ENCODE results near the gene OST4. TPM values are rescaled to one million over a fixed set of nuclear protein-coding genes. Genes with fewer than 3 reads are reported as not detected.

The OST4 gene
- total RNA-seq, 1 donor from 2014 or later: 478 TPM

DNA sequence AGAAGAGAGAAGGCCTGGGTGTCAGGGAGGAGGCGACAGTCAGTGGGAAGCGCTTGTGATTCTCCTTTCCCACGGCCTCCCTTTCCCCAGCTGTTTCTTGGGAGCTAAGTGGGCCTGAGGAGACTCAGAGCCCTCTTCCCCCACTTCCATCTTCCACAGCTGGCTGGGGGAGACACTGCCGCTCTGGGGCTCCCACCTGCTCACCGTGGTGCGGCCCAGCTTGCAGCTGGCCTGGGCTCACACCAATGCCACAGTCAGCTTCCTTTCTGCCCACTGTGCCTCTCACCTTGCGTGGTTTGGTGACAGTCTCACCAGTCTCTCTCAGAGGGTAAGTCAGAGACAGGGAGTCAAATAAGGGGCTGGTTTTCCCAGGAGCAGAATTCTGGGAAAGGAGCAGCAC lies 31.6 kb downstream of the OST4 start:
- Mint-ChIP-seq H3K4me3 (ENCODE audit: unreplicated experiment) (no peak overlapping the region), H3K27me3 (ENCODE audit: low read depth) (no peaks in the 10 kb centered on the region), H3K27ac (ENCODE audit: unreplicated experiment) (no peak overlapping the region), H3K9me3 (ENCODE audit: low read depth) (no peaks in the 10 kb centered on the region), H3K36me3 (ENCODE audit: low read depth) (peaks cover 38% of the 10 kb centered on the region), H3K4me1 (ENCODE audit: low read depth) (peaks cover 24% of the 10 kb centered on the region)
- TF ChIP-seq, protein P1, sequence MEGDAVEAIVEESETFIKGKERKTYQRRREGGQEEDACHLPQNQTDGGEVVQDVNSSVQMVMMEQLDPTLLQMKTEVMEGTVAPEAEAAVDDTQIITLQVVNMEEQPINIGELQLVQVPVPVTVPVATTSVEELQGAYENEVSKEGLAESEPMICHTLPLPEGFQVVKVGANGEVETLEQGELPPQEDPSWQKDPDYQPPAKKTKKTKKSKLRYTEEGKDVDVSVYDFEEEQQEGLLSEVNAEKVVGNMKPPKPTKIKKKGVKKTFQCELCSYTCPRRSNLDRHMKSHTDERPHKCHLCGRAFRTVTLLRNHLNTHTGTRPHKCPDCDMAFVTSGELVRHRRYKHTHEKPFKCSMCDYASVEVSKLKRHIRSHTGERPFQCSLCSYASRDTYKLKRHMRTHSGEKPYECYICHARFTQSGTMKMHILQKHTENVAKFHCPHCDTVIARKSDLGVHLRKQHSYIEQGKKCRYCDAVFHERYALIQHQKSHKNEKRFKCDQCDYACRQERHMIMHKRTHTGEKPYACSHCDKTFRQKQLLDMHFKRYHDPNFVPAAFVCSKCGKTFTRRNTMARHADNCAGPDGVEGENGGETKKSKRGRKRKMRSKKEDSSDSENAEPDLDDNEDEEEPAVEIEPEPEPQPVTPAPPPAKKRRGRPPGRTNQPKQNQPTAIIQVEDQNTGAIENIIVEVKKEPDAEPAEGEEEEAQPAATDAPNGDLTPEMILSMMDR (IDR thresholded peaks at IDR 0.05): no peak
- DNase-seq (ENCODE audit: low spot score): peak; percentile 40

DNA sequence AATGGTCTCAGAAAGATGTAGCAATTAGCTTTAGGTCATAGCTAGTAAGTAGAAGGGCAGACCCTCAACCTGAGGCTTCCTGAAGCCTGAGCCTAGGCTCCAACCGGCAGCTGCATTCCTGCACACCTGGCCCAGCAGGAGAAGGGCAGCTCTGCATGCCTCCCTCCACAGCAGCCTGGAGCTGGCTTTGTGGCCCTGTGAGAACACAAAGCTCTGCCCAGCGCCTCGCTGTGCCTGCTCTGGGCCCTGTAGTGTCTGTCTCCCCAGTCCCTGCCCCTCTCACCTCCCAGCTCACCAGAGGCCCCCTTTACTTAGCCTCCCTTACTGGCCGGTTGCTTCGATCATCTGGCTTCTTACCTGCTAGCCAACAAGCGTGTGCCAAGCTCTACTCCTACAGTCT lies 32.0 kb downstream of the OST4 start:
- no peak overlapping the region for H3K4me3 Mint-ChIP-seq (ENCODE audit: unreplicated experiment)
- H3K9me3 Mint-ChIP-seq (ENCODE audit: low read depth): no peaks in the 10 kb centered on the region
- peaks cover 38% of the 10 kb centered on the region for H3K36me3 Mint-ChIP-seq (ENCODE audit: low read depth)
- DNase-seq (ENCODE audit: low spot score): peak; percentile 60
- TF ChIP-seq, protein P1 (IDR thresholded peaks at IDR 0.05): no peak
- peaks cover 28% of the 10 kb centered on the region for H3K4me1 Mint-ChIP-seq (ENCODE audit: low read depth)
- no peak overlapping the region for H3K27ac Mint-ChIP-seq (ENCODE audit: unreplicated experiment)
- no peaks in the 10 kb centered on the region for H3K27me3 Mint-ChIP-seq (ENCODE audit: low read depth)

DNA sequence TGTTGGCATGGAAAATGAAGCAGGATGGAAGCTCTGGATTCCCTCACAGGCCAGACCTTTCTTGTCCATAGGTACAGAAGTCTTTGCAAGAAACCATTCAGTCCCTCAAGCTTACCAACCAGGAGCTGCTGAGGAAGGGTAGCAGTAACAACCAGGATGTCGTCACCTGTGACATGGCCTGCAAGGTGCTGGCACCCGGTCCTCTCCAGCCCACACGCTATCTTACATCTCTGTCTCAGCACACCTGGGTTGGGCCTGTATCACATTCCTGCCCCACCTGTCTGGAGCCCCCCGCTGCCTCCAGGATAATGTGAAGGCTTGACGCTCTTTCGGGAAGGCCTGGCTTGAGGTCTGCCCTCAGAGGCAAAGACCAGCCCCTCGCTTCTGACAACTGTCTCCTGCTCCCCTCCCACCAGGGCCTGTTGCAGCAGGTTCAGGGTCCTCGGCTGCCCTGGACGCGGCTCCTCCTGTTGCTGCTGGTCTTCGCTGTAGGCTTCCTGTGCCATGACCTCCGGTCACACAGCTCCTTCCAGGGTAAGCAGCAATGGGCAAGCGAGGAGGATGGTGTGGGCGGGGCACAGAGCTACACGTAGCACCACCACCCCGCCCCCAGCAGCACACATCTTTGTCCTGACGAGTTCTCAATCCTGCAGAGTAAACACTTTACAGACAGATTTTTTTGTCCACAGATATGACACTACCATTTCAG lies 32.7 kb downstream of the OST4 start:
- peak; percentile 72 for DNase-seq (ENCODE audit: low spot score)
- H3K9me3 Mint-ChIP-seq (ENCODE audit: low read depth): no peaks in the 10 kb centered on the region
- H3K27me3 Mint-ChIP-seq (ENCODE audit: low read depth): no peaks in the 10 kb centered on the region
- no peak overlapping the region for H3K27ac Mint-ChIP-seq (ENCODE audit: unreplicated experiment)
- TF ChIP-seq, protein P1 (IDR thresholded peaks at IDR 0.05): no peak
- no peak overlapping the region for H3K4me3 Mint-ChIP-seq (ENCODE audit: unreplicated experiment)
- H3K4me1 Mint-ChIP-seq (ENCODE audit: low read depth): peaks cover 35% of the 10 kb centered on the region
- H3K36me3 Mint-ChIP-seq (ENCODE audit: low read depth): peaks cover 39% of the 10 kb centered on the region

DNA sequence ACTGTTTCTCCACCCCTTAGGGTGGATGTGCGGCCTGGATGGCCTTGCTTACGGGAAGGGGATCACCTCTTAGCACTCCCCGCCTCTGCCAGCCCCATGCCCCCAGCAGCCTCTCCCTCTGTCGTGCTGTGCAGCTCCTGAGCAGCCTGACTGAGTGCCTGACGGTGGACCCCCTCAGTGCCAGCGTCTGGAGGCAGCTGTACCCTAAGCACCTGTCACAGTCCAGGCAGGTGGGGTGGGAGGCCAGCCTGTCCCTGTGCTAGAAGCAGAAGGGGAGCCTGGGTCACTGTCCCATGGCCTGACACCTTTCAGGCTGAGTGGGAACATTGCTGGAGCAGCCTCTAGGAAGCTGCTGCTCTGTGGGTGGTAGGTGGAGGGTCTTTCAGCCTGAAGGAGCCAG lies 33.4 kb downstream of the OST4 start:
- H3K36me3 Mint-ChIP-seq (ENCODE audit: low read depth): peaks cover 39% of the 10 kb centered on the region
- H3K27ac Mint-ChIP-seq (ENCODE audit: unreplicated experiment): no peak overlapping the region
- H3K4me3 Mint-ChIP-seq (ENCODE audit: unreplicated experiment): no peak overlapping the region
- peak; percentile 83 for DNase-seq (ENCODE audit: low spot score)
- peaks cover 38% of the 10 kb centered on the region for H3K4me1 Mint-ChIP-seq (ENCODE audit: low read depth)
- H3K27me3 Mint-ChIP-seq (ENCODE audit: low read depth): no peaks in the 10 kb centered on the region
- no peaks in the 10 kb centered on the region for H3K9me3 Mint-ChIP-seq (ENCODE audit: low read depth)
- TF ChIP-seq, protein P1 (IDR thresholded peaks at IDR 0.05): no peak

DNA sequence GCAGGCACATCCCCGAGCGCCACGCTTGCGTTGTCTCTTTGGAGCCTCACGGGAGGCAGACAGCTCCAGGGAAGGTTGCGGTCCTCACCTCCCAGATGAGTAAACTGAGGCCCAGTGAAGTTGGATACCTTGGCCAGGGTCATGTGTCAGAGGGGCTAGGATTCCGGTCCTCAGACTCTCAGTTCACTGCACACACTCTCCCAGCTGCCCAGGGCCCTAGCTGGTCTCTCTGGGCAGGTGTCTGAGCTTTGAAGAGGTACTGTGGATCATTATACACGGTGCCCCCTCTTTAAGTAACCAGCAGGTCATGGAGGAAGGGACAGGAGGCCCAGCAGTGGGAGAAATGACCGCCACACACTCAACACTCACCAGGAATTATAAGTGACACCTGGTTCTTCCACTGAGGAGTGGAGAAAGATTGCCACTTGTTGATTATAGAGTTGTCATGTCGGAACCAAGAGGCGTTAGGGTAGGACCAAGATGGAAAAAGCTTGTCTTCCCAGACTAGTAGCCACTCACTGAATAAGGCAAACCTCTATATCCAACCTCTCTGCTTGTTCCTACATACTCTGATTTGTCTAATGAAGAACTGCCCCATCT lies 38.1 kb downstream of the OST4 start:
- Mint-ChIP-seq H3K4me1 (ENCODE audit: low read depth) (peaks cover 41% of the 10 kb centered on the region), H3K27ac (ENCODE audit: unreplicated experiment) (peak overlapping the region; percentile 82), H3K9me3 (ENCODE audit: low read depth) (no peaks in the 10 kb centered on the region), H3K27me3 (ENCODE audit: low read depth) (no peaks in the 10 kb centered on the region), H3K36me3 (ENCODE audit: low read depth) (peaks cover 18% of the 10 kb centered on the region), H3K4me3 (ENCODE audit: unreplicated experiment) (peak overlapping the region; percentile 92)
- TF ChIP-seq, protein P1 (IDR thresholded peaks at IDR 0.05): peak; percentile 0
- DNase-seq (ENCODE audit: low spot score): no peak
